DND-41 (cell line): ENCODE measurements around the gene SFMBT2.
"Not testable (repeated sequence)": the region's sequence is repeated elsewhere in the genome, so short reads cannot be mapped to it uniquely, and the experiment has no call there.

Source experiments
- ATAC-seq: fragments of 200-7000 bp; cut with Tn5 transposase; 3 replicates; pipeline ENCODE4 v1.9.1; 2021; ENCODE audit warnings: low read depth; ENCODE audit not compliant: insufficient read depth
- DNase-seq: peaks from one replicate; pipeline ENCODE4 v3.0.0-alpha.2; 2020
- H2AFZ ChIP-seq: 2 replicates; pipeline ENCODE4 v1.6.0; 2012; ENCODE audit warnings: low read depth, low read length
- H3K27ac ChIP-seq: 2 replicates; pipeline ENCODE4 v1.5.1; 2012; ENCODE audit warnings: low read length, inconsistent platforms
- H3K27me3 ChIP-seq: fragments of 200-600 bp; sonication (generic); 2 replicates; pipeline ENCODE4 v1.6.0; 2012; ENCODE audit warnings: low read length, mild to moderate bottlenecking, inconsistent platforms; ENCODE audit not compliant: insufficient read depth, poor library complexity
- H3K36me3 ChIP-seq: 2 replicates; pipeline ENCODE4 v1.5.1; 2012; ENCODE audit warnings: low read length, inconsistent platforms; ENCODE audit not compliant: insufficient read depth
- H3K4me1 ChIP-seq: 2 replicates; pipeline ENCODE4 v1.5.1; 2012; ENCODE audit warnings: mild to moderate bottlenecking, low read length; ENCODE audit not compliant: insufficient read depth
- H3K4me2 ChIP-seq: 2 replicates; pipeline ENCODE4 v1.6.0; 2012; ENCODE audit warnings: mild to moderate bottlenecking, moderate library complexity, low read length, inconsistent platforms; ENCODE audit not compliant: insufficient read depth
- H3K4me3 ChIP-seq, 2 experiments: fragments of 200-600 bp in 1 of 2; shearing (Covaris generic) in 1 of 2; 2 replicates each; pipeline ENCODE4 v1.5.1; 2012 to 2016; ENCODE audit warnings: inconsistent platforms in 2 of 2, low read length in 2 of 2, mild to moderate bottlenecking in 2 of 2, low read depth in 1 of 2, moderate library complexity in 1 of 2
- H3K79me2 ChIP-seq: 2 replicates; pipeline ENCODE4 v1.6.0; 2012; ENCODE audit warnings: low read length, inconsistent platforms; ENCODE audit not compliant: insufficient read depth
- H3K9ac ChIP-seq: 2 replicates; pipeline ENCODE4 v1.6.0; 2012; ENCODE audit warnings: low read depth, mild to moderate bottlenecking, inconsistent platforms, low read length, moderate library complexity
- H3K9me3 ChIP-seq: 2 replicates; pipeline ENCODE4 v1.5.1; 2012; ENCODE audit warnings: low read length, moderate library complexity, mild to moderate bottlenecking, inconsistent platforms; ENCODE audit not compliant: insufficient read depth, severe bottlenecking
- H4K20me1 ChIP-seq: 2 replicates; pipeline ENCODE4 v1.6.0; 2012; ENCODE audit warnings: low read length; ENCODE audit not compliant: insufficient read depth
- CTCF ChIP-seq: IDR thresholded peaks from 2 replicates; pipeline ENCODE4 v1.5.1; 2012; ENCODE audit warnings: borderline replicate concordance, low read length, moderate library complexity, mild to moderate bottlenecking; ENCODE audit not compliant: poor library complexity, severe bottlenecking; ENCODE audit errors: extremely low read depth
- EZH2 ChIP-seq: IDR thresholded peaks from 3 replicates; pipeline ENCODE4 v1.6.1; 2012; ENCODE audit warnings: borderline replicate concordance, low read depth, mild to moderate bottlenecking, moderate library complexity, low read length, inconsistent platforms; ENCODE audit not compliant: severe bottlenecking

The SFMBT2 gene

GRCh38 chr10:7193369-7193768 is 217.5 kb downstream of the SFMBT2 start:
- Histone ChIP-seq H3K4me1 (no peaks in the 10 kb centered on the region), H3K27me3 (no peaks in the 10 kb centered on the region), H3K9me3 (no peaks in the 10 kb centered on the region), H3K79me2 (no peaks in the 10 kb centered on the region), H3K9ac (no peak overlapping the region), H4K20me1 (peaks cover 6% of the 10 kb centered on the region; the same call in 1 of the 2 replicates), H2AFZ (no peak overlapping the region), H3K27ac (no peak overlapping the region; the same call in 1 of the 2 replicates), H3K36me3 (peaks cover 100% of the 10 kb centered on the region), H3K4me3 (no peak overlapping the region), H3K4me2 (no peak overlapping the region)
- TF ChIP-seq CTCF (no peak), EZH2 (no peak)
- peak; percentile 29; the same call in 1 of the 3 replicates for ATAC-seq
- no peak for DNase-seq

- H4K20me1 ChIP-seq, result peaks cover 6% of the 10 kb centered on the region; the same call in 1 of the 2 replicates
- no peak overlapping the region for H3K4me3 ChIP-seq
- TF ChIP-seq CTCF, result no peak
- no peak for TF ChIP-seq EZH2
- DNase-seq, result no peak
- peak; percentile 54 for ATAC-seq
- H3K27me3 ChIP-seq, result no peaks in the 10 kb centered on the region
- no peak overlapping the region for H3K4me2 ChIP-seq
- peaks cover 100% of the 10 kb centered on the region for H3K36me3 ChIP-seq
- no peaks in the 10 kb centered on the region for H3K4me1 ChIP-seq
- no peak overlapping the region for H3K9ac ChIP-seq
- H2AFZ ChIP-seq, result no peak overlapping the region
- no peaks in the 10 kb centered on the region for H3K79me2 ChIP-seq
- H3K27ac ChIP-seq, result no peak overlapping the region
- no peaks in the 10 kb centered on the region for H3K9me3 ChIP-seq
Observed at GRCh38 chr10:7192831-7193361, 217.9 kb downstream of the SFMBT2 start.

- peaks cover 100% of the 10 kb centered on the region for H3K36me3 ChIP-seq
- ATAC-seq, result no peak
Observed at GRCh38 chr10:7192061-7192460, 218.8 kb downstream of the SFMBT2 start.

GRCh38 chr10:7190772-7191171 is 220.1 kb downstream of the SFMBT2 start:
- H4K20me1 ChIP-seq, DNase-seq, ATAC-seq, H3K79me2 ChIP-seq, H3K27me3 ChIP-seq, H3K4me2 ChIP-seq, H3K9me3 ChIP-seq, H3K27ac ChIP-seq, H3K9ac ChIP-seq, H3K4me3 ChIP-seq, H3K4me1 ChIP-seq, H2AFZ ChIP-seq: not testable (repeated sequence)
- H3K36me3 ChIP-seq, result peaks cover 97% of the 10 kb centered on the region

More at GRCh38 chr10:7192061-7192460, 218.8 kb downstream of the SFMBT2 start:
- TF ChIP-seq EZH2 (no peak), CTCF (no peak)
- Histone ChIP-seq H3K27ac (no peak overlapping the region), H3K4me2 (no peak overlapping the region), H3K4me1 (no peaks in the 10 kb centered on the region), H3K9me3 (no peaks in the 10 kb centered on the region), H3K79me2 (no peaks in the 10 kb centered on the region), H3K27me3 (no peaks in the 10 kb centered on the region), H4K20me1 (peaks cover 6% of the 10 kb centered on the region; the same call in 1 of the 2 replicates), H3K4me3 (no peak overlapping the region), H2AFZ (no peak overlapping the region), H3K9ac (no peak overlapping the region)
- DNase-seq, result no peak
